GM18498 (cell line): ENCODE results near the gene ZPBP2.
A peak's percentile ranks its signal among the peaks of the same experiment; 100 is the strongest.
"Not testable (repeated sequence)": the region's sequence is repeated elsewhere in the genome, so short reads cannot be mapped to it uniquely, and the experiment has no call there.

Experiments
- ATAC-seq: cut with Tn5 transposase; IDR thresholded peaks from one replicate; pipeline ENCODE4 v1.9.1; 2021; ENCODE audit warnings: mild to moderate bottlenecking, moderate library complexity; ENCODE audit not compliant: unreplicated experiment

The ZPBP2 gene

DNA sequence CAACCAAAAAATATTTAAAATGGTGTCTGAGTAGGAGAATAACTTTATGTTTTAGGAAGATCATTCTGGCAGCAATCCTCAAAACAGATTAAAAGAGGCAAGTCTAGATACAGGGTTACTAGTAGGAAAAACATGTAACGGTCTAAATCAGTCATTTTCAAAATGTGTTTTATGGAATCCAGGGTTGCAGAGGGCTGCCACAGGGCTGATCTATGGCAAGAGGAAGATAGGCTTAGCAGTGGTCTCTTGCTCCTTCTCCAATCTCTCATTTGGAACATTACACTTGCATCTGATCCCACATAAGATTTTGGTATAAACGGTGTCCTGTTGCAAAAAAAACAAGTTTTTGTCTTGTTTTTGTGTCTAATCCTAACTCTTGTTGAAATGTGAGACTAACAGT, 13.1 kb upstream of the ZPBP2 start:
- ATAC-seq, result no peak

DNA sequence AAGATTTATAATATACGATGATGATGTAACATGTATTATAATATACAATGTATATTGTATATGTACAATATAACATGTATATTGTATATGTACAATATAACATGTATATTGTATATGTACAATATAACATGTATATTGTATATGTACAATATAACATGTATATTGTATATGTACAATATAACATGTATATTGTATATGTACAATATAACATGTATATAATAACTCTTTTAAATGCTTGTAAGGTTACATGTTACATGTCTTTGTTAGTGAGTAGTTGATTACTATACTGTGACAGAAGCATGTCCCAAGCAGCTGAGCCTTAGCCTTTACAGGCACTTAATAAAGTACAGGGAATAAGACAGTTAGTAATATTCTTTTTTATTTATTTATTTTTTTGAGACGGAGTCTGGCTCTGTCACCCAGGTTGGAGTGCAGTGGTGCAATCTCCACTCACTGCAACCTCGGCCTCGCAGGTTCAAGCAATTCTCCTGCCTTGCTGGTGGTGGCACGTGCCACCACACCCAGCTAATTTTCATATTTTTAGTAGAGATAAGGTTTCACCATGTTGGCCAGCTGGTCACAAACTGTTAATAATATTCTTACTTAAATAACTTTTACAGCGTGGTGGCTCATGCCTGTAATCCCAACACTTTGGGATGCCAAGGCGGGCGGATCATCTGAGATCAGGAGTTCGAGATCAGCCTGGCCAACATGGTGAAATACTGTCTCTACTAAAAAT, 11.9 kb upstream of the ZPBP2 start:
- not testable (repeated sequence) for ATAC-seq

DNA sequence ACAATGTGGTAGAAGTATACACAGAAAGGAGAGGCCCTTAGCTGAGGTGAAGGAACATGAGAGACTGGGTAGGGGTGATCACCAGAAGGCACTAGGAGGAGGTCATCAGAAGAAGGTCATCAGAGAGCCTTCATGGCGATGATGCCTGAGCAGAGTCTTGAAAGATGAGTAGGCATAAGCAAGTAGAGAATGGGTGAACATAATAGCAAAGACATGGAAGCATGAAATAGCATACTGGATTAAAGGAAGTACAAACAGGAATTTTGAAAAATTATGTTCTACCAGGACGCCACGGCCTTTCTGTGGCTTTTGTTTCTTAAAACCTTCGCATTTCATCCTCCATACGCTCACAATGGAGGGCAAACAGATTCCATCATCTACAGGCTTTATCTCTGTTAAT, 6.8 kb upstream of the ZPBP2 start:
- ATAC-seq, result no peak

DNA sequence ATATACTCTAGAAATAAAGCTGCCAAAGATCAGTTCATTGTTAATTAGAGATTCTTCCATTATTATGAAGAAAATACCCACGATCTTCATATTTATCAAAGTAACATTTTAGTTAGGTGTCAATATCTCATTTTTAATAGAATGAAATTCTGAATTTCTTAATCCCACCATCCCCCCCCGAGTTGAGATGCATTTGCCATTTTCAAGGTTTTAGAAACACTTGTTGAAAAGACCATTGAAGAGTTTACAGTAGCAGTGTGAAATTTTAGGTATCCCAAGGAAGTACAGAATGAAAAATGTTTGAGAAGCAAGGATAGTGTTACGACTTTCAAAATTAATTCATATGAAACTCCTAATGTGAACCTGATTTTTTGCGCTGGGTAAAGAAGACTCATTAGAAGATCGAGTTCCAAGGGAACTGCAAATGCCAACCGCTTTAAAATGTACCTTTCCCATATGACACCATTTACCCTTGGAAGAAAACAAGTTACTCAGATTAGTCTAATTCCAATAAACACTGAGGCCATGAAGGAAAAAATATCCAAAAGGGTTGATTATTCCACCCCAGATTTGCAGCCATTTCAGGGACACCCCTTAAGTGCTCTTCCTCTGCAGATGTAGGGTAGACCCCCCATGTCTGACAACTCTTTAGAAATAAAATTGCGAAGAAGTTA, 4.6 kb upstream of the ZPBP2 start:
- no peak for ATAC-seq

DNA sequence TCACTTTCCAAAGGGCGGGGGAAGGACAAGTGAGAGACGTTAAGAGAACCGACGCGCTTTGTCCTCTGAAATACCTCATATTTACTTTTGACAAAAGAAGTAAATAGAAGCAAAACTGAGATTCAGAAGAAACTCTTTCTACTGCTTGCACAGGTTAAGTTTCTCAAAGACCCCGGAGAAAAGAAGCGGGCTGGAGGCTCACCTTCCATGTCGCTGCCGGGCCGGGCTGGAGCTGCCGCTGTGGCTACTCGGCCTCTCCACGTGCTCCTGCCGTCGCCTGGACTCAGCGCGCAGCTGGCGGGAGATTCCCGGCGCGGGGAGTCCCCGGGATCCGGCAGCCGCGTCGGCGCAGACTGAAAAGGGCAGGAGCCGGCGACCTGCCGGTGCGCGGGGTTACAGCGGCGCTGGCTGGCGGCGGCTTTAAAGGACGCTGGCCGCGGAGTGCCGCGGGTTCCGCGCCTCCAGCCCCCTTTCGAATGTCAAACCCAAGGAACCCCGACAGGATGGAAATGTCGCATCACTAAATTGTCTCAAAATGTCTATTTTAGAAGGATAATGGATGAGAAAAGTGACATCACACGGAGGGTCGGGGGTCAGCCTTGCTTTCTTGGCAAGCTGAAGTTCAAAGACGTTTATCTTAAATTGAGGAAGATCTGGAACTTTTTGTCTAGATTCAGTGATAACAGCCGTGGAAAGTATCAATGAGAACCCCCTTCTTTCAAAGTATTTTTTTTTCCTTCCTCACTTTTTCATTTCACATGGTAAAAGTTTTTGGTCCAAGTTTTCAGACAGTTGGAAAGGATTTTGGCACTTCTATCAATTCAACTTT, 3.9 kb upstream of the ZPBP2 start, which contains the start of gene IKZF3:
TSS of gene IKZF3 (minus strand) at position 395 of the 829 bp plus-strand sequence. CDS start at position 209, 186 bp downstream.
- ATAC-seq, result peak; percentile 43

DNA sequence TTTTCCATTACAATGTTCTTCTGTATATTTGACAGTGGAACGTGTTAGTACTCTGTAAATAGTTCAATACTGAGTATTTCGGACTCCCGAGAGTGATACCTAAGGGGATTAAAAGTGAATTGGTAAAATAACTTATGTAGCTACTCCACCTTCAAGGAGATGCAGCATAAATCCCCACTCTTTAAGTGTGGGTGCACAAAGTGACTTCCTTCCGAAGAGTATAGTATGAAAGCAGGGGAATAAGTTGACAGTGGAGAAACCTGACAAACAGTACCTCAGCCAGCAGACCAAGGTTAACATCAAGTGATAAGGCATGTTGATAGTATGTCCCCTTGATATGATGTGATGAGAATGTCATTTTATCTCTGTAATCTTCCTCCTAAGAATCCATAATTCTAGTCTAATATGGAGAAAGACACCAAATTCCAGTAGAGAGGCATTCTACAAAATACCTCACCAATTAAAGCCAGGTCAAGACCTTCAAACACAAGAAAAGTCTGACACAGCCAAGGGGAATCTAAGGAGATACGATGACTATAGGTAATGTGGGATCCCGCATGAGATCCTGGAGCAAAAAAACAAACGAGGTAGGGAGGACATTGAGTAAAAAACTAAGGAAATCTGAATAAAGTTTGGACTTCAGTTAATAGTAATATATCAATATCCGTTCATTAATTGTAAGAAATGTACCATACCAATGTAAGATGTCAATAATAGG, 1.8 kb upstream of the ZPBP2 start:
- ATAC-seq, result no peak

DNA sequence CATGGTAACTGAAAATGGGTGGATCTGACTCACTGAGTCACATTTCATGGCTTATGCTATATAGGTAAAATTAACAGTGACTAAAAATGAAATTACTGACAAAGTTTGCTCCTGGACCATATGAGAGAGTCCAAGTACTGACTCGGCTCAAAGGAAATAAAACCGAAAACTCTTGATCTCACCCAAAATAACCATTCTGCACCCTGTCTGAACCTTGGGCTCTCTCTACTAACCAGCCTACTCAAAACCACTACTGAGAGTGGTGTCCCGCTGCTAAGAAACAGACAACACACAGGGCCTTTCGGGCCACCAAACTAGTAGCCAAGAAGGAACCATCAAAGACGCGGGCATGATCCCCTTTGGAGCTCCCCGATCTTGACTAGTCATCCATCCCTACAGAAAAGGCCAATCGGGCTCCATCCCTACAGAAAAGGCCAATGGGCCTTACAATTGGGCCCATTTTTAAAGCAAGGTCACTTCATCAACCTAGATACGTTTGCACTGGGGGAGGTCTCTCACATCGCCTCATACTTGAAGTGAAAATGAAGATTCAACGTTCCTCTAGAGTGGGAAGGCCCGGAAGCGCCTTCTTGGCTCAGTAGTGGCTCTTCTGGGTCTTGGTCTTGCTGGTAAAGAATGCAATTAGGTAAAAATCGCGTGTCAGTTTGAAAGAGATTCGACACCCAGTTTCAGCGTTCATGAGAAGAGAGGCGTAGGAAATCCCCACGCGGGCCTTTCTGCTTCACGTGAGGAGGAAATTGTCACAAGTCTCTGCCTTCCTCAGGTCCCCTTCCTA, 720 bp upstream of the ZPBP2 start:
- peak; percentile 59 for ATAC-seq

DNA sequence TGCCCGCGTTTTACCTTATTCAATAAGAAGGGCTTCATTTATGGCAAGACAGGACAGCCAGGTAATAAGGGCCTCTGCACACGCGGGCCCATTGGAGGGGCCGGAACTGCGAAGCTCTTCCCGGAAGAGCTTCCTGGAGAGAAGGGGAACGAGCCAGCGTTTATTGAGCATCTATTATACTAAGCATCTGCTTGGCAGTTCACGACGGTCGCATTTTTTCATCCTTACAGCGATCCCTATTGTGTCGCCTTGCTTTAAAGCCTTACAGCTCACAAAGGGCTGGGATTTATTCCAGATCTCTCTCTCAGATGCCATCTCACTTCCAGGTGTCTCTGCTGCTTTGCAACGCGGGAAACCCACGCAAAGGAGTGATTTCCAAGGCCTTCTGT, 546 bp downstream of the ZPBP2 start:
- ATAC-seq, result no peak

DNA sequence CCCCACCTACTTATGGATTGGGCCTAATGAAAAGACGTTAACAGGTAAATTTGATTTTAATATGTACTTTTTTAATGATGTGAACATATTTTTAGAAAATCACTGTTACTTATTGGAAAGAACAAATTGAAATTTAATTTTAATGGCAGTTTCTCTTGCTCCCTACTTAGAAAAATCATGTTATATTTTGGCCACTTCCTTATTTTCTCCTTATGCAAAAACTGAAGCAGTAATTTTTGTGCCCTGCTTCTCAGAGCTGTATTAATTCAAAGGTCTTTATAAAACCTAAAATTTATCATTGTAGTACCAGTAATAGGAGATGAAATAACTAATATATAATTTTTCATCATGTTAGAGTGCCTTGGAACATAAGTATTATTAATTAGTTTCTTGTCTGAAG, 2.8 kb downstream of the ZPBP2 start:
- ATAC-seq, result no peak

DNA sequence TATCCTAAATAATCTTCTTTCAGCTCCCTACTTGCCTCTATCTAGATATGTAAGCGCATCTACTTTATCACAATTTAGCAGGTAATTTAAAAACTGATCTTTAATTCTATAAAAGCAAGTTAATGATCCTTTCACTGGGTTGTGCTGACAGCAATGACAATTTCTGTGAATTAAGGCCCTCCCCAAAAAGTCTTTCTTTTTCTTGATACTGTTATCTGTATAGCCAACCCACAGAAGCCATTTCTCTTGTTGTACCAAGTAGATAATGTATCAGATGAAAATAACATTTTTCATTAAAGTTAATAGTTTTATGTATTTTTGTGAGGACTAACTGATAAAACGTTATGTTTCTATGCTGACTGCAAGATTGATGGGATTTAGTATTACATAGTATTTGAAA, 3.8 kb downstream of the ZPBP2 start:
- ATAC-seq, result no peak

DNA sequence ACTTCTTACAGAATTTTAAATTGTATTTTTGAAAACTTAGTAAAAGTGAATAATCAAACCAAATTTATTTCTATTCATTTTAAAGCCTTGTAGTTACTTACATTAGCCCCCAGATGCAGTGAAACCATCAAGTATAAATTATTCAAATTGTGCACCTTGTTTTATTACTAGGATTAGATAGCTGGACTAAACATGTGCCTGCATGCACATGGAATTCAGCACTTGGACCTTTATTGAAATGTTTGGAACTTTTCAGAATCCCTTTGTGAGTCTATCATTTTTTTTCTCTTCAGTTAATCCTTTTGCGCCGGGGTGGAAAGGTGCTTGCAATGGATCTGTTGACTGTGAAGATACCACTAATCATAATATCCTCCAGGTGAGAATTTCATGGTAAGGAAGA, 4.7 kb downstream of the ZPBP2 start:
- ATAC-seq, result no peak

DNA sequence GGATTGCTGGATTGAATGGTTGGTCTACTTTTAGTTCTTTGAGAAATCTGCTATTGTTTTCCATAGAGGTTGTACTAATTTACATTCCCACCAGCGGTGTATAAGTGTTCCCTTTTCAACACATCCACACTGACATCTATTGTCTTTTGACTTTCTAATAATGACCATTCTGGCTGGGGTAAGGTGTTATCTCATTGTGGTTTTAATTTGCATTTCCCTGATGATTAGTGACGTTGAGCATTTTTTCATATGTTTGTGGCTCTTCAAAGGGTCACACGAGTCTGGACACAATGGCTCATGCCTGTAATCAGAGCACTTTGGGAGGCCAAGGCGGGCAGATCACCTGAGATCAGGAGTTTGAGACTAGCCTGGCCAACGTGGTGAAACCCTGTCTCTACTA, 18.1 kb downstream of the ZPBP2 start:
- not testable (repeated sequence) for ATAC-seq

DNA sequence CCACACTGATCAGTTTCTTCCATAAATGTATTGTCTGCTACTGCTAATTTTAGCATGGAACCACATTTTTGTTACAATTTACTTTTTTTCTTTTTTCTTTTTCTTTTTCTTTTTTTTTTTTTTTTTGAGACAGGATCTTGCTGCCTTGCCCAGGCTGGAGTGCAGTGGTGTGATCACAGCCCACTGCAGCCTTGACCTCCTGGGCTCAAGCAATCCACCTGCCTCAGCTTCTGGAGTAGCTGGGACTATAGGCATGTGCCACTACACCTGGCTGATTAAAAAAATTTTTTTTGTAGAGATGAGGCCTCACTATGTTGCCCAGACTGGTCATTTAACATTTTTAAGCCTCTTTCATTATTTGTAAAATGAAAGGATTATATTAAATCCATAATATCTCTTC, 19.1 kb downstream of the ZPBP2 start:
- ATAC-seq, result no peak

DNA sequence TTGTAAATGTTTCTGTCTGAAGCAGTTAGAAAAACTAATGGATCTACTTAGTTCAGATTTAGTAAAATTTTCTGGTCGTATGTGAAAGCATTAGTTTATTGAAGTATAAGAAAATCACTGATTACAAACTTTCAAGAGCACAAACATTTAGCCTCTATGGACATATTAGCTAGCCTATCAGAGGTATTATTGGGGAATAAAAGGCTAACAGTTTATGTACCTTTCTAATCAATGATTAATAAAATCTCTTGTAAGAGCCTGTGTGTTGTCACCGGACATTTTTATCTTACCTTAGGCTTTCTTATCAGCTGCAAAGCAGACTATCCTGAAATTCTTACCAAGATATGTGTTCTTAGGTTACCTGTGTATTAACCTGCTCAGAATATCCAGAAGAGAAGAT, 21.2 kb downstream of the ZPBP2 start:
- ATAC-seq, result no peak

DNA sequence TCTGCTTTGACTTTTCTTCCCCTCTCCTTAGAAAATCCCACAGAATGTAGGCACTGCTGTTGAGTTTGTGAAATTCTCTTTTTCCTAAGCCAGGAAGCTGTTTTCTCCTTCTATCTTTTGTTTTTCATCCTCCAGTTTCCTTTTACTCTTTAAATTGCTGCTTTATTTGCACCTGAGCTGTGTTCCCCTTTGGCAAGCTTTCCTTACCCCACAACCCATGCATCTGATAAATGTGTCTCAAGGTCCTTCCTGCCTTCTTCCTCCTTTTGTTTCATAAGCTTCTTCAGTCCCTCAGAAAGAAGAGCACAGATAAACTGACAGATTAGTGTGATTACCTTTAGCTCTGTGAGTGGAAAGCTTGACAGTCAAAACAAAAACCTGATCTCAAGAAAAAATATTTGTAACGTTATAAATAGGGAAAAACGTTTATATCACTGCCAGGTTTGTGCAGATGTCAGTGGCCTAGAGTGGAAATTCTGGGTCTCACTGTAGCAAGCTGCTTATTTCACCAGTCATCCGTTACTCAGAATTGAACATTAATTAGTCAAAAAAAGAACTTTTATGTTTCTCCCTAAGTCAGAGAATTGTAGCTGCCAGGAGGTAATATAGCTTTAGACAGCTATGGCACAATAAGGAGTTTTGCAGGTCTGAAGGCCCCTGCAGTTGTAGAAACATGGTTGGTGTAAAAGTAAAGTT, 26.8 kb downstream of the ZPBP2 start:
- no peak for ATAC-seq

DNA sequence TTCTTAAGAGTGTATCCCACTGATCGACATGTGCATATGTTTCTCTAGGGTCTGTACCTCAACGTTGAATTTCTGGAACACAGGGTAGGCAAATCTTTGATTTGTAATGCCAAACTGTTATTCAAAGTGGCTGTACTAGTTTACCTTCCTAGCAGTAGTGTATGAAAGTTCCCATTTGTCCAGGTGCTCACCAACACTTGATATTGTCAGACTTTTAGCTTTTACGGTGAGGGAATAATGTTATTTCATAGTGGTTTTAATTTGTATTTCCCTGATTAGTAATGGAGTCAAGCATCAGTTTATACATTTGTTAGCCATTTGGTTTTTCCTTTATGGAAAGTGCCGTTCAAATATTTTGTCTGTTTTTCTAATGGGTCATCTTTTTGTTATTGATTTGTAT, 30.1 kb downstream of the ZPBP2 start:
- ATAC-seq, result no peak

DNA sequence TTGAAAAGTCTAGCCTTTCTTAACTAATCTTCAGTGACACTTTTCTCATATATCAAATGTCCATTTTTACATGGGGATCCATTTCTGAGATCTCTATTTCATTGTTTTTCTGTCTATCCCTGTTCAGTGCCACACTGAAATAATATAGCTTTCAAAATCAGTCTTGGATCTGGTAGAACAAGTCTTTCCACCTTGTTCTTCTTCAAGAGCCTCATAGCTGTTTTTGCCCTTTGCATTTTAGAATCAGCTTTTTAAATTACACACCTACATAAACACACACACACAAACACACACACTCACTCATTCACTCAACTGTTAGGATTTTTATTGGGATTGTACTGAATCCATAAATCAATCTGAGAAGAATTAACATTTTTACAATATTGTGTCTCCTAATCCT, 31.2 kb downstream of the ZPBP2 start:
- ATAC-seq, result no peak

DNA sequence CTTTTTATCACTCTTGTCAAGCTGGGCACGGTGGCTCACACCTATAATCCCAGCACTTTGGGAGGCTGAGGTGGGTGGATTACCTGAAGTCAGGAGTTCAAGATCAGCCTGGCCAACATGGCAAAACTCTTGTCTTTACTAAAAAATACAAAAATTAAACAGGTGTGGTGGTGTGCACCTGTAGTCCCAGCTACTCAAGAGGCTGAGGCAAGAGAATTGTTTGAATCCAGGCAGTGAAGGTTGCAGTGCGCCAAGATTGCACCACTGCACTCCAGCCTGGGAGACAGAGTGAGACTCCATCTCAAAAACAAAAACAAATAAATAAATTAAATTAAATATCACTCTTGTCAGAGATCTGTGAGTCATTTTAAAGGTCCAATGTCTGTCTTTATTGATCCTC, 34.0 kb downstream of the ZPBP2 start:
- ATAC-seq, result not testable (repeated sequence)

DNA sequence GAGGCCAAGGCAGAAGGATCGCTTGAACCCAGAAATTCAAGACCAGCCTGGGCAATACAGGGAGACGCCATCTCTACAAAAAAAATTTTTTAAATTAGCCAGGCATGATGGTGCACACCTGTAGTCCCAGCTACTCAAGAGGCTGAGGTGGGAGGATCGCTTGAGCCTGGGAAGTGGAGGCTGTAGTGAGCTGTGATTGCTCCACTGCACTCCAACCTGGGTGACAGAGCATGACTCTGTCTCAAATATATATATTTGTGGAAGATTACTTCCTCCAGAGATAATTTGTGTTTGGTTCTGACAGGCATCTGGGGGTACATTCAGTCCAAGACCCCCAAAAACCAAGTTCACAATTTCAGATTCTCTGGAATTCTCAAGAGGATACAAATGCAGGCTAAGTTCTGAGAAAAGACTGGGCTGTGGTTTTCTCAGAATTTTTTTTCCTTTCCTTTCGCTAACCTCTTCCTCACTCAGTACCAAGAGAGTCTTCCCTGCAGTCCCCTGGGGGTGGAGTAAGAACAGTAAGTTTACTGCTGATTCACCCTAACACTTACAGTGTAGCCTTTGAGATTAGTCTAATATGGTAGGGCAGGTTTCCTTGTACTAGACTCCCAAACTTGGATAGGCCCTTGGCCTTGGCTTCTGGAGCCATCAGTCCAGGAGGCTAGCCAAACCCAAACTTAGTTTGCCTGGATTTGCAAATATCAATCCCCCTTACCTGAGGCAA, 35.3 kb downstream of the ZPBP2 start:
- ATAC-seq, result no peak
